ENCODE results near the gene KCNG2.

DNA sequence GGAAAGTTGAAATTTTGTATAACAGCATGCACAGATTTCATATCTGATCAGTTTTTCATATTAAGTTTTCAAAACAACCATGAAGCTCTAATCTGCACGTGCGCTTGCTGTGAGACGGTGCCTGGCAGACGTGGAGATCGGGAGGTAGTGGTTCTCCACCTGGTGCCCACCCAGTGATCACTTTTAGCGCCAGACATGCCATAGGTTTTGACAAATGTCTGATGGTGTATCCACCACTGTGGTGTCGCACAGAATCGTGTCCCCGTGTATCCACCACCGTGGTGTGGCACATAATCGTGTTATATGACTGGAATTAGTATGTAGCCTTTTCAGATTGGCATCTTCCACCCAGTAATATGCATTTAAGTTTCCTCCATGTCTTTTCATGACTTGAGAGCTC, 40.9 kb upstream of the KCNG2 start:
- TF ChIP-seq GABPA (IDR thresholded peaks at IDR 0.05; ENCODE audit: low read depth) (no peak), RFX5 (IDR thresholded peaks at IDR 0.05; ENCODE audit: low read length) (no peak), CTCF (IDR thresholded peaks at IDR 0.05) (no peak), POLR2AphosphoS5 (IDR thresholded peaks at IDR 0.05; ENCODE audit: low read depth, low read length) (no peak), FOXM1 (IDR thresholded peaks at IDR 0.05; ENCODE audit: low read depth) (no peak)
- TF ChIP-seq, protein P1, sequence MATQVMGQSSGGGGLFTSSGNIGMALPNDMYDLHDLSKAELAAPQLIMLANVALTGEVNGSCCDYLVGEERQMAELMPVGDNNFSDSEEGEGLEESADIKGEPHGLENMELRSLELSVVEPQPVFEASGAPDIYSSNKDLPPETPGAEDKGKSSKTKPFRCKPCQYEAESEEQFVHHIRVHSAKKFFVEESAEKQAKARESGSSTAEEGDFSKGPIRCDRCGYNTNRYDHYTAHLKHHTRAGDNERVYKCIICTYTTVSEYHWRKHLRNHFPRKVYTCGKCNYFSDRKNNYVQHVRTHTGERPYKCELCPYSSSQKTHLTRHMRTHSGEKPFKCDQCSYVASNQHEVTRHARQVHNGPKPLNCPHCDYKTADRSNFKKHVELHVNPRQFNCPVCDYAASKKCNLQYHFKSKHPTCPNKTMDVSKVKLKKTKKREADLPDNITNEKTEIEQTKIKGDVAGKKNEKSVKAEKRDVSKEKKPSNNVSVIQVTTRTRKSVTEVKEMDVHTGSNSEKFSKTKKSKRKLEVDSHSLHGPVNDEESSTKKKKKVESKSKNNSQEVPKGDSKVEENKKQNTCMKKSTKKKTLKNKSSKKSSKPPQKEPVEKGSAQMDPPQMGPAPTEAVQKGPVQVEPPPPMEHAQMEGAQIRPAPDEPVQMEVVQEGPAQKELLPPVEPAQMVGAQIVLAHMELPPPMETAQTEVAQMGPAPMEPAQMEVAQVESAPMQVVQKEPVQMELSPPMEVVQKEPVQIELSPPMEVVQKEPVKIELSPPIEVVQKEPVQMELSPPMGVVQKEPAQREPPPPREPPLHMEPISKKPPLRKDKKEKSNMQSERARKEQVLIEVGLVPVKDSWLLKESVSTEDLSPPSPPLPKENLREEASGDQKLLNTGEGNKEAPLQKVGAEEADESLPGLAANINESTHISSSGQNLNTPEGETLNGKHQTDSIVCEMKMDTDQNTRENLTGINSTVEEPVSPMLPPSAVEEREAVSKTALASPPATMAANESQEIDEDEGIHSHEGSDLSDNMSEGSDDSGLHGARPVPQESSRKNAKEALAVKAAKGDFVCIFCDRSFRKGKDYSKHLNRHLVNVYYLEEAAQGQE (IDR thresholded peaks at IDR 0.05; ENCODE audit: low read depth, low read length), result no peak

Data from SK-N-SH (cell line).